ENCODE data around the gene SLC49A3.

The SLC49A3 gene

GRCh38 chr4:692771-693554 is 4.0 kb upstream of the SLC49A3 start:
- Histone ChIP-seq H3K36me3 (ENCODE audit: control insufficient read depth, insufficient read depth, low read length) (no peaks in the 10 kb centered on the region), H3K4me1 (ENCODE audit: control insufficient read depth, insufficient read depth, low read length) (peaks cover 5% of the 10 kb centered on the region), H3K27me3 (ENCODE audit: control insufficient read depth, insufficient read depth, low read length) (no peaks in the 10 kb centered on the region), H3K9ac (ENCODE audit: low read depth, low read length) (no peak overlapping the region), H3K4me3 (ENCODE audit: low read depth, low read length) (no peak overlapping the region), H3K9me3 (ENCODE audit: control insufficient read depth, insufficient read depth, low read length) (no peaks in the 10 kb centered on the region)

- no peaks in the 10 kb centered on the region for H3K9me3 ChIP-seq (ENCODE audit: control insufficient read depth, insufficient read depth, low read length)
- H3K27me3 ChIP-seq (ENCODE audit: control insufficient read depth, insufficient read depth, low read length), result no peaks in the 10 kb centered on the region
- peak overlapping the region; percentile 38 for H3K9ac ChIP-seq (ENCODE audit: low read depth, low read length)
- no peaks in the 10 kb centered on the region for H3K36me3 ChIP-seq (ENCODE audit: control insufficient read depth, insufficient read depth, low read length)
- H3K4me1 ChIP-seq (ENCODE audit: control insufficient read depth, insufficient read depth, low read length), result peaks cover 5% of the 10 kb centered on the region
- H3K4me3 ChIP-seq (ENCODE audit: low read depth, low read length), result peak overlapping the region; percentile 39
Observed at GRCh38 chr4:689723-690122, 772 bp upstream of the SLC49A3 start.

GRCh38 chr4:687971-688853 is 739 bp downstream of the SLC49A3 start:
- Histone ChIP-seq H3K4me1 (ENCODE audit: control insufficient read depth, insufficient read depth, low read length) (peaks cover 5% of the 10 kb centered on the region), H3K4me3 (ENCODE audit: low read depth, low read length) (peak overlapping the region; percentile 39), H3K9ac (ENCODE audit: low read depth, low read length) (peak overlapping the region; percentile 37)

GRCh38 chr4:687048-687970 is 1.6 kb downstream of the SLC49A3 start:
- peaks cover 5% of the 10 kb centered on the region for H3K4me1 ChIP-seq (ENCODE audit: control insufficient read depth, insufficient read depth, low read length)
- H3K9me3 ChIP-seq (ENCODE audit: control insufficient read depth, insufficient read depth, low read length), result no peaks in the 10 kb centered on the region
- H3K9ac ChIP-seq (ENCODE audit: low read depth, low read length), result no peak overlapping the region
- H3K4me3 ChIP-seq (ENCODE audit: low read depth, low read length), result no peak overlapping the region
- peaks cover 3% of the 10 kb centered on the region for H3K36me3 ChIP-seq (ENCODE audit: control insufficient read depth, insufficient read depth, low read length)
- no peaks in the 10 kb centered on the region for H3K27me3 ChIP-seq (ENCODE audit: control insufficient read depth, insufficient read depth, low read length)

More at GRCh38 chr4:687971-688853, 739 bp downstream of the SLC49A3 start:
- no peaks in the 10 kb centered on the region for H3K9me3 ChIP-seq (ENCODE audit: control insufficient read depth, insufficient read depth, low read length)
- H3K36me3 ChIP-seq (ENCODE audit: control insufficient read depth, insufficient read depth, low read length), result no peaks in the 10 kb centered on the region
- H3K27me3 ChIP-seq (ENCODE audit: control insufficient read depth, insufficient read depth, low read length), result no peaks in the 10 kb centered on the region

GRCh38 chr4:686413-687040 is 2.4 kb downstream of the SLC49A3 start:
- H3K4me3 ChIP-seq (ENCODE audit: low read depth, low read length), result no peak overlapping the region
- H3K4me1 ChIP-seq (ENCODE audit: control insufficient read depth, insufficient read depth, low read length), result peaks cover 5% of the 10 kb centered on the region
- H3K9me3 ChIP-seq (ENCODE audit: control insufficient read depth, insufficient read depth, low read length), result no peaks in the 10 kb centered on the region
- H3K27me3 ChIP-seq (ENCODE audit: control insufficient read depth, insufficient read depth, low read length), result no peaks in the 10 kb centered on the region
- H3K36me3 ChIP-seq (ENCODE audit: control insufficient read depth, insufficient read depth, low read length), result peaks cover 6% of the 10 kb centered on the region
- H3K9ac ChIP-seq (ENCODE audit: low read depth, low read length), result no peak overlapping the region

- no peaks in the 10 kb centered on the region for H3K9me3 ChIP-seq (ENCODE audit: control insufficient read depth, insufficient read depth, low read length)
- no peak overlapping the region for H3K9ac ChIP-seq (ENCODE audit: low read depth, low read length)
- H3K4me3 ChIP-seq (ENCODE audit: low read depth, low read length), result no peak overlapping the region
- no peaks in the 10 kb centered on the region for H3K27me3 ChIP-seq (ENCODE audit: control insufficient read depth, insufficient read depth, low read length)
- H3K4me1 ChIP-seq (ENCODE audit: control insufficient read depth, insufficient read depth, low read length), result peaks cover 5% of the 10 kb centered on the region
- H3K36me3 ChIP-seq (ENCODE audit: control insufficient read depth, insufficient read depth, low read length), result peaks cover 6% of the 10 kb centered on the region
Observed at GRCh38 chr4:685679-686412, 3.1 kb downstream of the SLC49A3 start.

GRCh38 chr4:684623-685327 is 4.2 kb downstream of the SLC49A3 start:
- no peaks in the 10 kb centered on the region for H3K27me3 ChIP-seq (ENCODE audit: control insufficient read depth, insufficient read depth, low read length)
- H3K9ac ChIP-seq (ENCODE audit: low read depth, low read length), result no peak overlapping the region
- H3K36me3 ChIP-seq (ENCODE audit: control insufficient read depth, insufficient read depth, low read length), result peaks cover 6% of the 10 kb centered on the region
- H3K9me3 ChIP-seq (ENCODE audit: control insufficient read depth, insufficient read depth, low read length), result no peaks in the 10 kb centered on the region
- peaks cover 3% of the 10 kb centered on the region for H3K4me1 ChIP-seq (ENCODE audit: control insufficient read depth, insufficient read depth, low read length)
- no peak overlapping the region for H3K4me3 ChIP-seq (ENCODE audit: low read depth, low read length)

GRCh38 chr4:683982-684622 is 4.8 kb downstream of the SLC49A3 start:
- H3K4me3 ChIP-seq (ENCODE audit: low read depth, low read length), result no peak overlapping the region
- no peaks in the 10 kb centered on the region for H3K9me3 ChIP-seq (ENCODE audit: control insufficient read depth, insufficient read depth, low read length)
- H3K27me3 ChIP-seq (ENCODE audit: control insufficient read depth, insufficient read depth, low read length), result no peaks in the 10 kb centered on the region
- no peak overlapping the region for H3K9ac ChIP-seq (ENCODE audit: low read depth, low read length)
- peaks cover 6% of the 10 kb centered on the region for H3K36me3 ChIP-seq (ENCODE audit: control insufficient read depth, insufficient read depth, low read length)
- H3K4me1 ChIP-seq (ENCODE audit: control insufficient read depth, insufficient read depth, low read length), result no peaks in the 10 kb centered on the region

- H3K9me3 ChIP-seq (ENCODE audit: control insufficient read depth, insufficient read depth, low read length), result no peaks in the 10 kb centered on the region
Observed at GRCh38 chr4:683247-683897, 5.6 kb downstream of the SLC49A3 start.

More at GRCh38 chr4:683247-683897, 5.6 kb downstream of the SLC49A3 start:
- H3K4me3 ChIP-seq (ENCODE audit: low read depth, low read length), result no peak overlapping the region
- H3K9ac ChIP-seq (ENCODE audit: low read depth, low read length), result no peak overlapping the region
- H3K4me1 ChIP-seq (ENCODE audit: control insufficient read depth, insufficient read depth, low read length), result no peaks in the 10 kb centered on the region
- H3K27me3 ChIP-seq (ENCODE audit: control insufficient read depth, insufficient read depth, low read length), result no peaks in the 10 kb centered on the region
- H3K36me3 ChIP-seq (ENCODE audit: control insufficient read depth, insufficient read depth, low read length), result peaks cover 6% of the 10 kb centered on the region

Measured in iPS-15b (cell line).